GM19035 (cell line): ENCODE measurements around the gene DNAAF3.
A peak's percentile ranks its signal among the peaks of the same experiment; 100 is the strongest.

Experiments used
- ATAC-seq: cut with Tn5 transposase; IDR thresholded peaks from one replicate; pipeline ENCODE4 v1.9.1; 2021; ENCODE audit not compliant: unreplicated experiment

Gene DNAAF3

DNA sequence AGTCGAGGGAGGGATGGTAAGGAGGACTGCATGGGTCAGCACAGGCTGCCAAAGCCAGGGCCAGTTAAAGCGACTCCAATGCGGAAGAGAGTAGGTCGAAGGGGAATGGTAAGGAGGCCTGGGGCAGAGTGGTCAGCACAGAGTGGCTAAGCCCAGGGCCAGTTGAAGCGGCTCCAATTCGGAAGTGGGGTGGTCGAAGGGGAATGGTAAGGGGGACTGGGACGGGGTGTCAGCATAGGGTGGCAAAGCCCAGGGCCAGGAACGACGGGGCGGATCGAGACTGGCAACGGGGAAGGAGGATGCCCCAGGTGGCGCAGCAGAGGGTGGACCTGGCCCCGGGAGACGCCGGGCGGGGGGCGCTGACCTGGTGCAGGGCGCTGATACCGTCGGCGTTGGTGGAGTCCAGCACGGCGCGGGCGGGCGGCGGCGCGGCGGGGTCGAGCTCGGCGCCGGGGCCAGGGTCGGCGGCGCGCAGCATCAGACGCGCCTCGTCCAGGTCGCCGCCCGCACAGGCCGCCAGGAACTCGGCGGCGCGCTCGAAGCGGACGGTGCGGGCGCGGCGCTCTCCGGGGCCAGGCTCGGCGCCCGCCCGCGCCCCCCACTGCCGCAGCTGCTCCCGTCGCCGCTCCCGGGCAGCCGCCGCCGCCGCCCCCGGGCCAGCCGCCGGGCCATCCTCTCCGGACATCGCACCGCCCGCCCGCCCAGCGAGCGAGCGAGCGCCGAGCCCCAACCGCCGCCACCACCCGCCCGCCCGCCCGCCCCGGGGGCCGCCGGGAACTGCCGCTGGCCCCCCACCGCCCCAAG is 49.4 kb downstream of the DNAAF3 start, which contains the start of gene PPP1R12C:
TSS of gene PPP1R12C (minus strand) at position 779 of the 804 bp plus-strand sequence. CDS start at position 685, 94 bp downstream.
- ATAC-seq: peak; percentile 27

DNA sequence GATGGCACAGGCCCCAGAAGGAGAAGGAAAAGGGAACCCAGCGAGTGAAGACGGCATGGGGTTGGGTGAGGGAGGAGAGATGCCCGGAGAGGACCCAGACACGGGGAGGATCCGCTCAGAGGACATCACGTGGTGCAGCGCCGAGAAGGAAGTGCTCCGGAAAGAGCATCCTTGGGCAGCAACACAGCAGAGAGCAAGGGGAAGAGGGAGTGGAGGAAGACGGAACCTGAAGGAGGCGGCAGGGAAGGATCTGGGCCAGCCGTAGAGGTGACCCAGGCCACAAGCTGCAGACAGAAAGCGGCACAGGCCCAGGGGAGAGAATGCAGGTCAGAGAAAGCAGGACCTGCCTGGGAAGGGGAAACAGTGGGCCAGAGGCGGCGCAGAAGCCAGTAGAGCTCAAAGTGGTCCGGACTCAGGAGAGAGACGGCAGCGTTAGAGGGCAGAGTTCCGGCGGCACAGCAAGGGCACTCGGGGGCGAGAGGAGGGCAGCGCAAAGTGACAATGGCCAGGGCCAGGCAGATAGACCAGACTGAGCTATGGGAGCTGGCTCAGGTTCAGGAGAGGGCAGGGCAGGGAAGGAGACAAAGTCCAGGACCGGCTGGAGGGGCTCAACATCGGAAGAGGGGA is 50.1 kb downstream of the DNAAF3 start:
- no peak for ATAC-seq

DNA sequence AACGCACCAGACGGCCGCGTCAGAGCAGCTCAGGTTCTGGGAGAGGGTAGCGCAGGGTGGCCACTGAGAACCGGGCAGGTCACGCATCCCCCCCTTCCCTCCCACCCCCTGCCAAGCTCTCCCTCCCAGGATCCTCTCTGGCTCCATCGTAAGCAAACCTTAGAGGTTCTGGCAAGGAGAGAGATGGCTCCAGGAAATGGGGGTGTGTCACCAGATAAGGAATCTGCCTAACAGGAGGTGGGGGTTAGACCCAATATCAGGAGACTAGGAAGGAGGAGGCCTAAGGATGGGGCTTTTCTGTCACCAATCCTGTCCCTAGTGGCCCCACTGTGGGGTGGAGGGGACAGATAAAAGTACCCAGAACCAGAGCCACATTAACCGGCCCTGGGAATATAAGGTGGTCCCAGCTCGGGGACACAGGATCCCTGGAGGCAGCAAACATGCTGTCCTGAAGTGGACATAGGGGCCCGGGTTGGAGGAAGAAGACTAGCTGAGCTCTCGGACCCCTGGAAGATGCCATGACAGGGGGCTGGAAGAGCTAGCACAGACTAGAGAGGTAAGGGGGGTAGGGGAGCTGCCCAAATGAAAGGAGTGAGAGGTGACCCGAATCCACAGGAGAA is 50.9 kb downstream of the DNAAF3 start:
- ATAC-seq: no peak

DNA sequence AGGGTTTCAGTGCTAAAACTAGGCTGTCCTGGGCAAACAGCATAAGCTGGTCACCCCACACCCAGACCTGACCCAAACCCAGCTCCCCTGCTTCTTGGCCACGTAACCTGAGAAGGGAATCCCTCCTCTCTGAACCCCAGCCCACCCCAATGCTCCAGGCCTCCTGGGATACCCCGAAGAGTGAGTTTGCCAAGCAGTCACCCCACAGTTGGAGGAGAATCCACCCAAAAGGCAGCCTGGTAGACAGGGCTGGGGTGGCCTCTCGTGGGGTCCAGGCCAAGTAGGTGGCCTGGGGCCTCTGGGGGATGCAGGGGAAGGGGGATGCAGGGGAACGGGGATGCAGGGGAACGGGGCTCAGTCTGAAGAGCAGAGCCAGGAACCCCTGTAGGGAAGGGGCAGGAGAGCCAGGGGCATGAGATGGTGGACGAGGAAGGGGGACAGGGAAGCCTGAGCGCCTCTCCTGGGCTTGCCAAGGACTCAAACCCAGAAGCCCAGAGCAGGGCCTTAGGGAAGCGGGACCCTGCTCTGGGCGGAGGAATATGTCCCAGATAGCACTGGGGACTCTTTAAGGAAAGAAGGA is 51.8 kb downstream of the DNAAF3 start:
- no peak for ATAC-seq

DNA sequence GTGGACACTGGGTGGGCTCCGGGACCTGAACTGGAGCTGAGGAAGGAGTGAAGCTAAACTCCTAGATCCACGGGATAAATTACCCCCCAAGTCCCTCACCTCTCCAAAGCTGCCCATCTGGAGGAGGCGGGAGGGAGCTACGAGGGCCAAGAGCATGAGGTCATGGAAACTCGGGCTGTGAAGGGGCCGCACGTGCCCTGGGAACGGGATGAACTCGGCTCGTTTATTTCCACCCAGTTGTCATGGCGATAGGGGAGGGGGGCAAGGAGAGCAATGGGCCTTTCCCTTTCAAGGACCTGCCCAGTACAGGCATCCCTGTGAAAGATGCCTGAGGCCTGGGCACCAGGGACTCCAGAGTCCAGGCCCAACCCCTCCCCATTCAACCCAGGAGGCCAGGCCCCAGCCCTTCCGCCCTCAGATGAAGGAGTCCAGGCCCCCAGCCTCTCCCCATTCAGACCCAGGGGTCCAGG is 52.8 kb downstream of the DNAAF3 start:
- no peak for ATAC-seq

DNA sequence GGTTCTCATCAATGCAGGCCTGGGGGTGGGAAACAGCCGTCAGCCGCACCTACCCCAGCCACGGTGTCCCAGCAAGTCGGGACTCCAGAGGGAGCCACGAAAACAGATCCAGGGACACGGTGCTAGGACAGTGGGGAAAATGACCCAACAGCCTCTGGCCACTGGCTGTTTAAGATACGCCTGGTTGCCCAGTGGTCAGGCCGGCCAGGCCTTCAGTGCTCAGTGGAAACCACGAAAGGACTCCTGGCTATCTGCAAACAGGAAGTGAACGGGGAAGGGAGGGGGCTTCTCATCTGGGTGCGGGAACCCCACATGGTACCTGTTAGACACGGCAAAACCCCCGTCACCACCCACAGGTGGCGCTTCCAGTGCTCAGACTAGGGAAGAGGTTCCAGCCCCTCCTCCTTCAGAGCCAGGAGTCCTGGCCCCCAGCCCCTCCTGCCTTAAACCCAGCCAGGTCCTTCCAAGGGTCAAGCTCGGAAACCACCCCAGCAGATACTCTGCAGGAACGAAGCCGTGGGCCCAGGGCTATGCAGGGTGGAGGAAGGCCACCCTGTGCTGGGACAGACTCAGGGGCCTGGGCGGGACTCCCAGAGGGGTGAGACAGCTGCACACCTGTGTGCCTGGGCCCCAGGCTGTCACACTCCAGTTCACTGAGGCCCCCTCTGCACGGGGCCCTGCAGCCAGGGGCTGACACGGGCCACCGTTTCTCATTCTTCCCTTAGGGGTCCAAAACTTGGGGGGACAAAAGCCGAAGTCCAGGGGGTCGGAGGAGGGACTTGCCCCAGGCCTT is 53.4 kb downstream of the DNAAF3 start:
- ATAC-seq: no peak

DNA sequence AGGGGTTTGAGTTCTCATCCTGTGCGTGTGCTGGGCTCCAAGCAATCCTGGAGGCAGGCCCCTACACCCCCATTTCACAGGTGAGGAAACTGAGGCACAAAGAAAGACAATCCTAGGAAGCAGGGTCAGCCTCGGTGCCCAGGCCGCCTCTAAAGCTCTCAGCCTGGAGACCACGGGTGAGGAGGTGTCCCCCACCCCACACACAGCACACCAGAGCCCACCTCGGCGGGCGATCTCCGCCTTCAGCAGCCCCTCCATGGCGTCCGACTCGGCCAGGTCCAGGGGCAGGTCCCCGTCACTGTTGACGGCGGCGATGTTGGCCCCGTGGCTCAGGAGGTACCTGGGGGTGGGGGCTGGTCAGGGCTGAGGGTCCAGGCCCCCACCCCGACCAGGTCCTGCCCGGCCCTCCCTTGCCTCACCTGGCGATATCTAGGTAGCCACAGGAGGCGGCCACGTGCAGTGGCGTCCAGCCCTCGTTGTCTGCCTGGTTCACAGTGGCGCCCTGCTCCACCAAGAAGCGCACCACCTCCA is 54.1 kb downstream of the DNAAF3 start:
- ATAC-seq: no peak

DNA sequence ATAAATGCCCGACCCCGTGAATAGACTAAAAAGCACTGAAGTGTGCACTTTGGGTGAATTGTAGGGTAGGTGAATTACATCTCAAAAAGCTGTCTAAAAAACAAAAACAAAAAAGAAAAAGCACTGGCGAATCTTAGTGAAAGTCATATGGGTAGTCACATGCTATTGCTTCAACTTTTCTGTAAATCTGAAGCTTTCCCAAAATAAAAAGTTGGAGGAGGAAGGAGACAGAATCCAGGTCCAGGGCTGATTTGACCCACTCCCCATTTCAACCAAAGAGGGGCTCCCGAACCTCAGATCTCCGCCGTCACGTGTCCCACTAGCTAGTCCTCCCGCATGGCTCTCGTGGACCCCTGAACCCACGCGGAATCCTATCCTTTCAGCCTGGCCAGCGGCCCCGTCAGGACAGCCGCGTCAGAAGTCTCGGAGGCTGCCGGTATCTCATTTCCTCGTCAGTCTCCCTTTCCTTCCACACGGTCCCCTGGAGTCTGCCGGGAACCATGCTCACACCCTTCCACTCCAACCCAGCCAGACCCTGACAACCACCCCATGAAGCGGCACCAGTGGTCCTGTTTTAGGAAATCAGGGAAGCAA is 55.1 kb downstream of the DNAAF3 start:
- ATAC-seq: no peak

DNA sequence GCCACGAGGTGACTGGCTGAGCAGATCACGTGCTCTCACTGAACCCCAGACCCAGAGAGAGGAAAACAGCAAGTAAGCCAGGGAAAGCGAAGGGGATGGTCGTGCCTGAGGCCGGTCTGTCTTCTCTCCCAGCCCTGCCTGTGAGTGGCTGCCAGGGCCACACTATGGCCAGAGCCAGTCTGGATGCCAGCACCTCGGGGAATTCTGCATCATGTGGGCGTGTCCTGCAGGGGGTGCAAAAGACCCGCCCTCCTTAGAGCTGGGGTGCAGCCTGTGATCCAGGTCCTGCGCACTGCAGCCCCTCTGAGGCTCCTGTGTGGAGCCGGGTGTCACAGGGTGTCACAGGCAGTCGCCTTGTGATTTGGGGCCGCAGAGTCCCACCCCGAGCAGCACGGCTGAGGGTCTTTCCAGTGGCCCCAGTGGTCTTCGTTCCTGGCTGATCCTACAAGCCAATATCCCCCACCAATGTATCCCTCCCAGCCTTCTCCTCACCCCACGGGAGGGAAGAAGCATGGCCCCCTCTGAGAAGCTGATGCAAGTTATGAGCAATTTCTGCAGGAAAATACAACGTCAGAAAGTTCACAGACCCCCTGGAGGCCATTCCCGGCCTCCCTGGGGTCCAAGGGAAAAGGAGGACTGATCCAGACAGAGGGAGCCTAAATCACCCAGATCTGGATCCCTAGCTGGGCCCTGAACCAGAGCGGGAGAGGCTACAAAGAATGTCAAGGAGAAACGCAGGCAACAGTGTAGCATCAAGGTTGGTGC is 56.7 kb downstream of the DNAAF3 start:
- no peak for ATAC-seq
